Urinary bladder (tissue), 4 donors: Measurements from ENCODE around the gene MAGI2. TPM values are rescaled to one million over a fixed set of nuclear protein-coding genes. Genes with fewer than 3 reads are reported as not detected.

ENCODE experiments used
- DNase-seq: peaks from one replicate; pipeline ENCODE4 v3.0.0-alpha.2; 2015; ENCODE audit errors: extremely low spot score
- H3K27ac ChIP-seq: one replicate; pipeline ENCODE4 v1.5.1; 2013; ENCODE audit warnings: low read depth, mild to moderate bottlenecking, moderate library complexity
- H3K36me3 ChIP-seq: one replicate; pipeline ENCODE4 v1.6.1; 2013; ENCODE audit warnings: mild to moderate bottlenecking, moderate library complexity; ENCODE audit not compliant: insufficient read depth
- H3K4me1 ChIP-seq: one replicate; pipeline ENCODE4 v1.6.1; 2013; ENCODE audit warnings: mild to moderate bottlenecking, moderate library complexity; ENCODE audit not compliant: insufficient read depth
- H3K4me3 ChIP-seq: one replicate; pipeline ENCODE4 v1.5.1; 2013; ENCODE audit warnings: low read depth, low read length
- WGBS: extraction: QIAGEN DNeasy Blood & Tissue Kit; methylation state at CpG from one replicate; pipeline ENCODE4 v1.1.7; 2013; 5-methylcytosine and 5-hydroxymethylcytosine counted together
- polyA plus RNA-seq: library from polyadenylated mRNA; stranded (reverse); fragments of 200-250 nt; gene quantifications from one replicate; pipeline ENCODE4 v1.2.3, GENCODE V29; 2013
- small RNA-seq: library from RNA; depleted of rRNA; stranded (forward); fragments of <200 nt; gene quantifications from one replicate; pipeline ENCODE3, GENCODE V24; 2014
- total RNA-seq: library from RNA; depleted of rRNA; stranded (reverse); fragments of >200 nt; gene quantifications from one replicate; pipeline ENCODE4 v1.2.3, GENCODE V29; 2014
- donor health status: healthy with polysubstance abuse.
- donor health status: healthy.

MAGI2 gene
- total and polyA plus RNA-seq, 2 donors = 7.6 to 37.4 TPM

DNA sequence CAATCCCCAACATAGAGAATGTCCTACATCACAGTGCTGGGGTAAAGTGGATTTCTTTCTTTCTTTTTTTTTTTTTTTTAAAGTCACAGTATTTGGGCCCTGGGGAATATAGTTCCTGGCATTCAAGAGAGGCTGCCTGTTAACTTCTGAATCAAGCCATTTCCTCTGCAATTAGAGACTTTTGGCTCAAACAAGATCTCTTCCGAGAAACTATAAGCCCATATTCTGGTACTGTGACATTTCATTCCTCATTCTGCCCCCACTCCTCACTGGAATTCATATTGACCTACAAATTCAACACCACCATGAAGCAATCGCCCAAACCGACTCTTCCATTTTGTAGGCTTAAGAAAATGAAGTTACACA, 1467.5 kb downstream of the MAGI2 start:
- H3K4me1 ChIP-seq = no peaks in the 10 kb centered on the region
- WGBS = 82% methylated on average over 3 of the region's 3 CpGs
- no peaks in the 10 kb centered on the region for H3K36me3 ChIP-seq
- no peak overlapping the region for H3K27ac ChIP-seq
- DNase-seq = no peak
- no peak overlapping the region for H3K4me3 ChIP-seq

DNA sequence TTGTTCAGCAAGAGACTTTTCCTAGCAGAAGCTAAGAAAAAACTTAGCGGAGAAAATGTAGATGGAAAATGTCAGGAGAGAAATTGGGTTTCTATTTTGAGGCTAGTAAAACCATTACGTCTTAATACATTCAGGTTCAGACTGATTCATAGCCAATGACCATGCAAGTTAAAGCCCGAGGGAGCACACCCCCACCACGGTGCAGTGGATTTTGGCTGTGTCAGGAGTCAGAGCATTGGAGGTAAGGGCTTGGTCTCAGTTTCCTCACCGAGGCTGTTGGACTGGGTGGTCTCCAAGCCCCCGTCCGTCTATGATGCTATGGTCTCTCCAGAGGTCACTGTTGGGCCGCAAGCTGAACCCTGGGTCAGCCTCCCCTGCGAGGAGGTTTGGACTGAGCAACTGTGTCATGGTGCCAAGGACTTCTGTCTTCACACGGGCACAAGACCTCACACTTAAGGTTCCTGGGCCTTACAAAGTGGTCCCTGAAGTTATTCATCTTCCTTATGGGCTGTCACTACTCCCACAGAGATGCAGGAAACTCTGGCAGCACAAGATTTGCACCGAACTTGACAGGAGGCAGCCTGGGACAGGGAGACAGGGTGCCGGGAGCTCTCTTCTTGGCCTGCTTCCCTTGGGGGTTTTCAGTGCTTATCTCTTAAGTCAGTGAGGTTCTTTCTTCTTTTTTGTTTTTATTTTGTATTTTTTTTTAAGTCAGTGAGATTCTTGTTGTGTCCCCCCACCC, 1468.1 kb downstream of the MAGI2 start:
- H3K36me3 ChIP-seq = no peaks in the 10 kb centered on the region
- no peak overlapping the region for H3K27ac ChIP-seq
- no peak for DNase-seq
- no peak overlapping the region for H3K4me3 ChIP-seq
- WGBS = 78% methylated on average over 12 of the region's 12 CpGs
- no peaks in the 10 kb centered on the region for H3K4me1 ChIP-seq

DNA sequence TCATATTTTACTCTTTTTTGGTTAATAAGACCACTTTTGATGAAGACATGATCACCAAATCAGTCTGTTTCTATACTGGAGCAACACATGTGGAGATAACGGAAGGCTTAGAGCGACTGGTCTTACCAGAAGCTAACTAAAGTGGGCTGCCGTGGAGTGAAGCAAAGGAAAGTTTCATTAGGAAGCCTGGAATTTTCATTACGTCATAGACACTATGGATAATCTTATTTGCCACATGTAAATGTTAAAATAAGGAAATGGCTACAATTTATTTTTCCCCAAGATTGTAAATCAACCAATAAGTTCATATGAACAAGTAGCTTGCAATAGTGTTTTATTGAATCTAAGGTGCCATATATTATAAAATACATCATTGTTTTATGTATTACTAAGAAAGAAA, 1469.5 kb downstream of the MAGI2 start:
- no peak overlapping the region for H3K27ac ChIP-seq
- no peak for DNase-seq
- 92% methylated on average over 4 of the region's 4 CpGs for WGBS
- no peak overlapping the region for H3K4me3 ChIP-seq
- no peaks in the 10 kb centered on the region for H3K36me3 ChIP-seq
- no peaks in the 10 kb centered on the region for H3K4me1 ChIP-seq

DNA sequence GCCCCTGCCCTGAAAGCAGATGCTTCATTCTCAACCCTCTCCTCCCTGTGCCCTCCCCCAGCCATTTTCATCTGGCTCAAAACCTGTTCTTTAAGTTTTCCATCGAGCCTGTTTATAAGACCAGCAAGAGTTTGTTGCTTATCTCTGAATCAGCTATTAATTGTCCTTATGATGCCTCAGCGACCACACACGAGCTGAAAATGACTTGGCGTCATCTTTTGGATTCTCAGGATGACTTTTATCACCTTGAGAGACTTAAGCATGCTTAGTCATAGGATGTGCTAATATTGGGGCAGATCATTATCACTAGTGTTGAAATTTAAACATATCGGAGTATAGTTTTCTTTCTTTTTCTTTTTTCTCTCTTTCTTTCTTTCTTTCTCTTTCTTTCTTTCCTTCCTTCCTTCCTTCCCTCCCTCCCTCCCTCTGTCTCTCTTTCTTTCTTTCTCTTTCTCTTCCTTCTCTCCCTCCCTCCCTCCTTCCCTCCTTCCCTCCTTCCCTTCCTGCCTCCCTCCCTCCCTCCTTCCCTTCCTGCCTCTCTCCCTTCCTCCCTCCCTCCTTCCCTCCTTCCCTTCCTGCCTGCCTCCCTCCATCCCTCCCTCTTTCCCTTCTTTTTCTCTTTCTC, 1470.4 kb downstream of the MAGI2 start:
- no peak overlapping the region for H3K27ac ChIP-seq
- 58% methylated on average over 5 of the region's 5 CpGs for WGBS

DNA sequence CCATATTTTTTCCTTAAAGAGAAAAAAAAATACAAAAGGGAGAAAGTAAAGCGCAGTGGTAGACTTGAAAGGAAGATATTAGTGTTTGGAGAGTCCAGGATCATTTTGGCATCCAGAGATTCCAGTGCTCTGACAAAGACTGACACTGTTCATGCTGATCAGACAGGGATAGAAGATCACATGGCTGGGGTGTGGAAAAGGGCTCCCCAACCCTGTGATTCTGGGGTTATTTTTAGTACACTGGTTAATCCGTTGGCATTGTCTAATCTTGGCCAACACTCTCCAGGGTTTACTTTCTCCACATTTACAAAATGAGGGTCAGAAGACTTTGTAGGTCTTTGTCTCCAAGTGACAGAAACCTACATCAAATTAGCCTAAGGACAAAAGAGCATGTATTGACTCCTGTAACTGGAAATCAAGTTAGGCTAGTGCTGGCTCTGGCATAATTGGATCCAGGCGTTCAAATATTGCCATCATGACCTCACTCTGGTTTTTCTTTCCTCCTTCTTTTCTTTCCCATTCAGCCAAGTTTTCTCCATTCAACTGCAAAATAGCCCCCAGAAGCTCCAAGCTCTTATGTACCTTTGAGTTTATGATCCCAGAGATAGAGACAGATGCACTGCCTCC, 1473.3 kb downstream of the MAGI2 start:
- H3K4me1 ChIP-seq = no peaks in the 10 kb centered on the region
- no peak for DNase-seq
- no peaks in the 10 kb centered on the region for H3K36me3 ChIP-seq
- H3K4me3 ChIP-seq = no peak overlapping the region
- 76% methylated on average over 3 of the region's 3 CpGs for WGBS
- H3K27ac ChIP-seq = no peak overlapping the region

More for the DNA sequence above, 1470.4 kb downstream of the MAGI2 start:
- Histone ChIP-seq H3K36me3 (no peaks in the 10 kb centered on the region), H3K4me3 (no peak overlapping the region), H3K4me1 (no peaks in the 10 kb centered on the region)
- DNase-seq = no peak

DNA sequence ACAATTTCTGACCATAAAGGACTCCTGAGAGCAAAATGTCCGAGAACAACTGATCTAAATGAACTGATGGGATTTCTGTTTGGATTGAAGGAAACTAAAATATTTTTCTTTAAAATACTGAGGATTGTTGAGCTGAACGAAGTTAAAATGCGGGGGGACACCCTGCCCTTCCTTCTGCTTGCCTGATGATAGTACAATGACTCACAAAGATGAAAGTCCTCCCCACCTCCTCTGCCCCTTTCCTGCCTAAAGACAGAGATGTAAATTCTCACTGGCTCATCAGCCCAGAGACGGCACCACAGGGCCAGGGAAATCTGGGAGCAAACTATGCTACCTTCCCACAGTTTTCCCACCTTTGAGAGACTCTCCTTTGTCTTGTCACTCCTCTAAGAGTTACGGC, 1474.2 kb downstream of the MAGI2 start:
- H3K36me3 ChIP-seq = no peaks in the 10 kb centered on the region
- 72% methylated on average over 5 of the region's 5 CpGs for WGBS
- H3K4me3 ChIP-seq = no peak overlapping the region
- H3K4me1 ChIP-seq = no peaks in the 10 kb centered on the region
- no peak for DNase-seq
- no peak overlapping the region for H3K27ac ChIP-seq

DNA sequence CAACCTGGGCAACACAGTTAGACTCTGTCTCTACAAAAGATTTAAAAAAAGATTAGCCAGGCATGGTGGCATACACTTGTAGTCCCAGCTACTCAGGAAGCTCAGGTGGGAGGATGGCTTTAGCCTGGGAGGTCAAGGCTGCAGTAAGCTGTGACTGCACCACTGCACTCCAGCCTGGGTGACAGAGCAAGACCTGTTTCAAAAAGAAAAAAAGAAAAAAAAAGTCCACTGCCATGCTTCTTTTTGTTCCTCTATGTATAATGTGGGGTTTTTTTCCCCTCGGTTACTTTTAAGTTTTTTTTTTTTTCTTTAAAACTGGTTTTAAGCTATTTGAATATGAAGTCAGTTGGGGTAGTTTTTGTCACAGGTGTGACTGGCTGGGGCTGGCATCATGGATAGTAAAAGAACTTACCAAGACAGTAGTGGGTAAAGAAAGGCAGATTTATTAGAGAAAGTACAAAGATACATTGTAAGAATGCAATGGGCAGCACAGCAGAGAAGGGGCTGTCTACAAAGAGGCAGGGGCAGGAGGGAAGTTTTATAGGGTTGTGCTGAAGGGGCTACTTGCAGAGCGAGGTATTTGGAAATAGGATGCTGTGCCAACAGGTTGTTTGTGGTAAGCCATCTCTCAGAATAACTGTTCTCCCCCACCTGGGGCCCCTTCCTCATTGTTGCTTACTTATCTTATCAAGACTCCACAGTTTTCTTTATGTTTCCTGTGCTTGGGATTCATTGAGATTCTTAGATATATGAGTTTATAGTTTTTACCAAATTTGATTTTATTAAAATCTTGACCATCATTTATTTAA, 1477.6 kb downstream of the MAGI2 start:
- Histone ChIP-seq H3K36me3 (no peaks in the 10 kb centered on the region), H3K4me3 (no peak overlapping the region), H3K27ac (no peak overlapping the region), H3K4me1 (no peaks in the 10 kb centered on the region)
- WGBS = 70% methylated on average over 2 of the region's 2 CpGs
- DNase-seq = no peak

DNA sequence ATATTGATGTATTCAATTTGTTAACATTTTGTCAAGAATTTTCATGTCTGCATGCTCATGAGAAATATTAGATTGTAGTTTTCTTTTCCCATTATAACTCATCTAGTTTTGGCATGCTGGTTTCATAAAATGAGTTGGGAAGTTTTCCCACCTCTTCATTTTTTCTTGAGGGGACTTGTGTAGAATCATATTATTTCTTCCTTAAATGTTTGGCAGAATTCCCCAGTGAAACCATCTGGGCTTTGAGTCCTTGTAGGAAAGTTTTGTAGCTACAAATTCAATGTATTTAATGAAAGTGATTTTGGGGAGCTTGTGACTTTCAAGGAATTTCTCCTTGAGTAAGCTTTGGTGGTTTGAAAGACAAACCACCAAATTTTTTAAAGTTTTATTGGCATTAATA, 1481.7 kb downstream of the MAGI2 start:
- no peak overlapping the region for H3K4me3 ChIP-seq
- H3K27ac ChIP-seq = no peak overlapping the region
- DNase-seq = no peak
- H3K36me3 ChIP-seq = no peaks in the 10 kb centered on the region
- H3K4me1 ChIP-seq = no peaks in the 10 kb centered on the region

DNA sequence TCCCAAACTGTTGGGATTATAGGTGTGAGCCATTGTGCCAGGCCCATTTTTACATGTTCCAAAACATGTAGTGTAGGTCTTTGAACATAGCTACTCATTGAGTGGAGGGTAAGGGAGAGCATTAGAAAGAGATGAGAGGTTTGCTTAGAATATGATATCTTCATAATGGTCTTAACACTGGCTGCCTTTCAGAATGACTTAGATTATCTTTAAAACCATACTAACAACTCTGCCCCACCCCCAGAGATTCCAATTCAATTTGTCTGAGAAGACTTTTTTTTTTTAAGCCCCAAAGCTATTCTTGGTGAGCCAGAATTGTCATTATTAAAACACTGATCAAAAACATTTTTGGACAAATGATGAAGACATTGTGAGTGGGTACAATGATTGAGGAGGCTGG, 1486.0 kb downstream of the MAGI2 start:
- no peak overlapping the region for H3K4me3 ChIP-seq
- H3K36me3 ChIP-seq = no peaks in the 10 kb centered on the region
- no peak overlapping the region for H3K27ac ChIP-seq
- no peak for DNase-seq
- H3K4me1 ChIP-seq = no peaks in the 10 kb centered on the region

Small RNA genes within 50 kb of the gene (small RNA-seq; reads per million reads assigned to genes)
- gene RNU6-337P (not detected), gene RNU6-530P (not detected)
